ENCODE results near the gene CLN5.
A peak's percentile ranks its signal among the peaks of the same experiment; 100 is the strongest.
"Not testable (repeated sequence)": the region's sequence is repeated elsewhere in the genome, so short reads cannot be mapped to it uniquely, and the experiment has no call there.

The CLN5 gene

GRCh38 chr13:76974618-76974975 is 17.3 kb upstream of the CLN5 start:
- DNase-seq (ENCODE audit: extremely low spot score, insufficient read length, low read depth) (no peak), FAIRE-seq (no peak)

DNA sequence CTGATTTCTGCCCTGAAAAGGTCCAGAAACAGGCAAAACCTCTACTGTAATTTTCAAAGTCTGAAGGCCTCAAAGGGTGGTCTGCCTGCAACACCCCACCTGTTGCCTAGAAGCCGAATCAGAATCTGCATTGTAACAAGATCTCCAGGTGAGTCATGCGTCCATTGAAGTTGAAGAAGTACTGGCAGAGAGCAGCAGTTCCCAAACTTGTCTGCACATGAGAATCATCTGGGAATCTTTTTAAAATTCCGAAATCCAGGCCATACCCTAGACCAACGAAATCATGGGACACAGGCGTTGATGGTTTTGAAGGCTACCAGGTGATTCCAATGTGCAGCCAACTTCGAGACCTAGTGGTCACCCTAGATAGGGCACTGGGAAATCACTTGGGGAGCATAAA is 16.0 kb upstream of the CLN5 start:
- no peak for DNase-seq (ENCODE audit: extremely low spot score, insufficient read length, low read depth)
- FAIRE-seq, result no peak

GRCh38 chr13:76976490-76976889 is 15.4 kb upstream of the CLN5 start:
- DNase-seq (ENCODE audit: extremely low spot score, insufficient read length, low read depth) (no peak), FAIRE-seq (no peak)

- DNase-seq (ENCODE audit: extremely low spot score, insufficient read length, low read depth) (no peak), FAIRE-seq (no peak)
These were observed 15.0 kb upstream of the CLN5 start for GRCh38 chr13:76976929-76977328.

DNA sequence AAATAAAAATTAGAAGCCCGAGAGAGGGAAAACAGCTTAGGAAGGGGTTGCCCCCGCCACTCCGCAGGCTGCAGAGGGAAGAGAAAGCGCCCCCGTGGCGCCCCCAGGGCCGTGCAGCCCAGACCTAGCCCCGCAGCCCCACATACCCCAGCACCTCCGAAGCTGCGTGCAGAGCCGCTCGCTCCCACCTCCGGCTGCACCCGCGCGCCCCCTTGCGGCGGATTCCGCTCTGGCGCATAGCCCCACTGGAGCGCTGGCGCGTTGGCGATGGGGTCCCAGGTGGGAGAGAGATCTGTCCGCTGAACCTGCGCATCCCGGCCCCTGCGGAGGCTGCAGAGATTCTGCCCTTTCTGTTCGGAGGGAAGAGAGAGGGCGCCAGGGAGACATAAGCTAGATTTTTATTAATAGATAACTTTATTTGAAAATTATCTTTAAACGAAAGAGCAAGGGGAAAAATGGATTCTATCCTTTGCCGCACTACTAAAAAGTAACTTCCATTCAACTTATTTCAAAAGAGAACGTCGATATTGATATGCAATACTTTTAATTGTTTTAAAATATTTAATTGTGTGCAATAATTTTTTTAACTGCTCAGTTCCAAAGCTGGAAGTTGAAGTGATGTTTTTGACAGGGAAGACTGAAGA is 11.7 kb upstream of the CLN5 start:
- FAIRE-seq (peak; percentile 65), DNase-seq (ENCODE audit: extremely low spot score, insufficient read length, low read depth) (peak; percentile 84)

GRCh38 chr13:76982061-76982460 is 9.8 kb upstream of the CLN5 start:
- no peak for FAIRE-seq
- DNase-seq (ENCODE audit: extremely low spot score, insufficient read length, low read depth), result no peak

- DNase-seq (ENCODE audit: extremely low spot score, insufficient read length, low read depth) (no peak), FAIRE-seq (no peak)
These were observed 8.2 kb upstream of the CLN5 start for GRCh38 chr13:76983676-76984075.

- peak; percentile 50 for DNase-seq (ENCODE audit: extremely low spot score, insufficient read length, low read depth)
- FAIRE-seq, result no peak
These were observed 467 bp upstream of the CLN5 start for GRCh38 chr13:76991432-76991795.

DNA sequence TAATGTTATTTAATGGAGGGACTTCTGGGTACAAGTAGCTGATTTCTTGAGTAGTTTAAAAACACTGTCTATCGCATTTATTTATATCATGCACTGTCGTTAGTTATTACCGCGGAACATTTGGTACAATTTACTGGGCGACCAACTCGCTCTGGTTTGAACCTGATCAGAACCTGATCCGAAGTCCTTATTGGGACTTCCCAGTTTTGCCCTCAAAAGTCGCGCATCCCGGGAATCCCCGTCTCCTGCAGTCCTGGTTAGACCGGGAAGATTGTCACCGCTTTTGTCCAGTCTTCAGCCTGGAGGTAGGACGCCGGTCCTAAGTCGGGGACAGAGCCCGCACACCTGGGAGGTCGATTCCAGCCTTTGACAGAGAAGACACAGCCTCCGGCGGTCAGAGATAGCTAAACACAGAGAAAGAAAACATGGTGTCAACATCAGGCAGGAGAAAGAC is 694 bp downstream of the CLN5 start:
- FAIRE-seq, result no peak

GRCh38 chr13:76993021-76993420 is 1.1 kb downstream of the CLN5 start:
- FAIRE-seq (no peak), DNase-seq (ENCODE audit: extremely low spot score, insufficient read length, low read depth) (no peak)

More for the DNA sequence above, 694 bp downstream of the CLN5 start:
- DNase-seq (ENCODE audit: extremely low spot score, insufficient read length, low read depth), result no peak

DNA sequence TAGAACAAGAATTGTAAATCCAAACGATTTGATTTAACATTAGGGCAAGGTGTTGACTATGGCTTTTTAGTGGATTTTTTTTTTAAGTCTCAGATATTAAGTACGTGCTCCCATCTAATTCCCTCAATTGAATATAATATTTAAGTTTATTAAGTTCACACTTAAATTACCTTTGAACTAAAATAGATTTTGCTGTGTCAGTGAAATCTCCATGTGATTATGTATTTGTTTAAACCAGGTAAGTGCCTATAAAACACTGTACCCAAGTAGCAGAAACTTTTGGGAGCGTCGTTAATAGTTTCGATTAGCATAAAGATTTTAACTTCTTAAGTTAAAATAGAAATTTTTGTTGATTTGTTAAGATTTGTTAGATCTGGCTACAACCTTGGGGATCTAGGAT is 1.6 kb downstream of the CLN5 start:
- DNase-seq (ENCODE audit: extremely low spot score, insufficient read length, low read depth) (no peak), FAIRE-seq (no peak)

DNA sequence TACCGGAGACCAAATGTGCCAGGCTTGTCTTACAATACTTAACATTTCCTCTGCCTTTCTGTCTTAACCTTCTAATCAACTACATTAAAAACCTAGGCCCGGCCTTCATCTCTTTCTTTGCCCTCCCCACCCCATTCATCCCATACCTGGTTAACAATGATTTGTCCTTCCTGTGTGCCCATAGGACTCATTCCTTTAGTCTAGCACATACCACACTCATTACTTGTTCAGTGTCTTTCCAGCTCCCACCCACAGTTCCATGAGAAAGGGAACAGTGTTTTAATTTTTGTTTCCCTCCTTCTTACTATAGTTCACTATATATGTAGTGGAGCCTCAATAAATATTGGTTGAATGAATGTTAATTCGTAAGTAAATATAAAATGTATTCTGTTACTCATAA is 2.4 kb downstream of the CLN5 start:
- FAIRE-seq (no peak), DNase-seq (ENCODE audit: extremely low spot score, insufficient read length, low read depth) (no peak)

DNA sequence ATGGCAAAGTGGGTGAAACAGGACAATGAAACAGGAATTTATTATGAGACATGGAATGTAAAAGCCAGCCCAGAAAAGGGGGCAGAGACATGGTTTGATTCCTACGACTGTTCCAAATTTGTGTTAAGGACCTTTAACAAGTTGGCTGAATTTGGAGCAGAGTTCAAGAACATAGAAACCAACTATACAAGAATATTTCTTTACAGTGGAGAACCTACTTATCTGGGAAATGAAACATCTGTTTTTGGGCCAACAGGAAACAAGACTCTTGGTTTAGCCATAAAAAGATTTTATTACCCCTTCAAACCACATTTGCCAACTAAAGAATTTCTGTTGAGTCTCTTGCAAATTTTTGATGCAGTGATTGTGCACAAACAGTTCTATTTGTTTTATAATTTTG is 8.6 kb downstream of the CLN5 start:
- FAIRE-seq, result no peak
- no peak for DNase-seq (ENCODE audit: extremely low spot score, insufficient read length, low read depth)

DNA sequence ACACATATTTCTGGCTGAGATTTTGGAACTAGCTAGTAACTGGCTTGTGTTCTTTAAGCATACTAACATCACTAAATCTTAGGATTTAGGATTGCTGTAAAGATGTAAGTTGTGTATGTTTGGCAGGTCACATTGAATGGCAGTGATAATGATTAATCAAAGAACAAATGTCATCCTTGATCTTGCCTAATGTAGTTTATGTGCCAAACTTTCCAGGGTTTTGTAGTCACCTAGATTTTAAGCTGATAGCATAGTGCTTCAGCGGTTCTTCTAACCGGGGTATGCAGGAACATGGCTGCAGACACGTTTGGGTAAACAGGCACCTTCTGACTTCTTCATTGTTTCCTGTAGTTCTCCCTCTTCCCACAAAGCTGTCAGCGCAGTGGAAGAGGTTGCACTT is 9.7 kb downstream of the CLN5 start:
- FAIRE-seq (no peak), DNase-seq (ENCODE audit: extremely low spot score, insufficient read length, low read depth) (no peak)

- FAIRE-seq (no peak), DNase-seq (ENCODE audit: extremely low spot score, insufficient read length, low read depth) (no peak)
These were observed 10.2 kb downstream of the CLN5 start for GRCh38 chr13:77001963-77002587.

DNA sequence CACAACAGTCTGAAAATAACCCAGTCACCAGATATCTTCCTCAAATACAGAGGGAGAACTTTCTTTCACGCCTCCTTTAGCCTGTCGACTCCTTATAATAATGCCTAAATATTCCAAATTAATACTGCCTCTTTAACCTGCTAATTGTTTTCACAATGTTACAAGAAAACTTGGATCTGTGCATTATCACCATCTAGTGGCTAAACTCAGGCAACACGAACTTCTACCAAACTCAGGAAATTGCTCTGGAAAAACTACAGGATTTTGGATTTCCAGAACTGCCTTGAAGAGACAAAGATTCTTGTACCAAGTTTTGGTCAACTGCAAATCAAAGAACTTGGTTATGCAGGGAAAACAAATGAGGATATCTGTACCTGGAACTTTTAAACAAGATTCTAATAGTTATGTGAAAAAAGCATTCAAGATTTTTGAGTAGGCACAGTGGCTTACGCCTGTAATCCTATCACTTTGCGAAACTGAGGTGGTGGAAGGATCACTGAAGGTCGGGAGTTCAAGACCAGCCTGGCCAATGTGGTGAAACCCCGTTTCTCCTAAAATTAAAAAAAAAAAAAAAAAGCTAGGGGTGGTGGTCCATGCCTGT is 10.8 kb downstream of the CLN5 start:
- DNase-seq (ENCODE audit: extremely low spot score, insufficient read length, low read depth), result no peak
- peak; percentile 74 for FAIRE-seq

GRCh38 chr13:77008337-77008736 is 16.5 kb downstream of the CLN5 start:
- not testable (repeated sequence) for DNase-seq (ENCODE audit: extremely low spot score, insufficient read length, low read depth); FAIRE-seq

- no peak for FAIRE-seq
- DNase-seq (ENCODE audit: extremely low spot score, insufficient read length, low read depth), result no peak
These were observed 17.1 kb downstream of the CLN5 start for GRCh38 chr13:77009011-77009410.

DNA sequence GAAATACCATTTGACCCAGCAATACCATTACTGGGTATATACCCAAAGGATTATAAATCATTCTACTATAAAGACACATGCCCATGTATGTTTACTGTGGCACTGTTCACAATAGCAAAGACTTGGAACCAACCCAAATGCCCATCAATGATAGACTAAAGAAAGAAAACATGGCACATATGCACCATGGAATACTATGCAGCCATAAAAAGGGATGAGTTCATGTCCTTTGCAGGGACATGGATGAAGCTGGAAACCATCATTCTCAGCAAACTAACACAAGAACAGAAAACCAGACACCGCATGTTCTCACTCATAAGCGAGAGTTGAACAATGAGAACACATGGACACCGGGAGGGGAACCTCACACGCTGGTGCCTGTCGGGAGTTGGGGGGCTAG is 17.8 kb downstream of the CLN5 start:
- not testable (repeated sequence) for FAIRE-seq

DNA sequence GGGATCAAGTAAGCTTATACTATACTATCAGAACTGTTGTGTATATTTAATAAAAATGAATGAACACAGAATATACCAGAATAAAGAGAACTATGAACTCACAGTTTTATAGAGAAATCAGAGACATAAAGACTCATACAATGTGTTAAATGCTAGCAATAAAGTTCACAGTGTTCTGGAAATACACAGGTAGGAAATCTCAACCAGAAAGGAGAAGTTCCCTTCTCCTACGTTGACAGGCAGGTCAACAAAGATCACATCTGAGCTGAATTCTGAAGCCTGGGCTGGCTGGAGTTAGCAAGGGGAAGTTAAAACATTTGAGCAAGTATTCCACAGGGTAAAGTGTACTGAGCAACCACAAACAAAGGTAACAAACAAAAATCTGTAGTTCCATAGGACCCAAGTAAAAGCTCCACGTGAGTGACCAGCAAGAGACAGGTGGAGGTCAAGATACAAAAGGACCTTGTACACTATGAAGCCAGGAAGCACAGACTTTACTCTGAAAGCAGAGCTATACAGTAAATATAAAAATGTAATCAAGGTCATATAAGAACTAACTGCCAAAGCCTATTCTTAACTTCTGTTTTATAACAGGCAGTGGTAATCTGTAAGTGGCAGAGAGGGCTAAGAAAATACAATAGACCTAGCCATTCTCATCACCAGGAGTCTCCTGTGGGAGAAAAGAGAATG is 22.1 kb downstream of the CLN5 start:
- DNase-seq (ENCODE audit: extremely low spot score, insufficient read length, low read depth) (no peak), FAIRE-seq (no peak)

More for the DNA sequence above, 17.8 kb downstream of the CLN5 start:
- DNase-seq (ENCODE audit: extremely low spot score, insufficient read length, low read depth), result not testable (repeated sequence)
